Renal cortex interstitium (tissue), 11 donors: ENCODE measurements around the gene FAM118B. TPM values are rescaled to one million over a fixed set of nuclear protein-coding genes. Genes with fewer than 3 reads are reported as not detected.

Source experiments
- DNase-seq, 11 donors: peaks; one replicate each; pipeline ENCODE4 v3.0.0-alpha.2; 2013; ENCODE audit warnings: low read depth in 9 of 11, low spot score in 4 of 11; ENCODE audit errors: extremely low read depth in 1 of 11
- polyA plus RNA-seq, 3 donors: library from polyadenylated mRNA; unstranded; fragments of 120-200 nt; gene quantifications; one replicate each; pipeline ENCODE4 v1.2.1, GENCODE V29; 2013; ENCODE audit not compliant: insufficient read length in 3 of 3

Gene FAM118B
- polyA plus RNA-seq, 3 donors: 26.1 to 31.6 (median 27.7) TPM

- DNase-seq: no peak
Observed at GRCh38 chr11:126256216-126256615, 44.6 kb downstream of the FAM118B start.

DNA sequence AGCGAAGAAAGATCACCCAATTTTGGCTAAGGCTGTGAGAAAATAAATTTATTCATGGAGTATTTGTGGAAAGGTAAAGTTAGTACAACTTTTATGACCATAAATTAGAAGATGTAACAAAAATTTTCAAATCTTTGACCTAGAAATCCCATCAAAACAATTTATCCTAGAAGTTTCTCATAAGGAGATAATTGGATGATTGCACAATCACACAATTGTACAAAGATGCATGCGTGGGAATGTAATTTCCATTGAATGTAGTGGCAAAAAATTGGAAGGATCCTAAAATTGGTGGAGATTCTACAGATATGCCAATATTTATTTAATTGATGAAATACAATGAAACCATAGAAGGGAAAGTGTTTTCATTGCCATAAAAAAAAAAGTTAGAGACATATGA, 45.6 kb downstream of the FAM118B start:
- DNase-seq: no peak

DNA sequence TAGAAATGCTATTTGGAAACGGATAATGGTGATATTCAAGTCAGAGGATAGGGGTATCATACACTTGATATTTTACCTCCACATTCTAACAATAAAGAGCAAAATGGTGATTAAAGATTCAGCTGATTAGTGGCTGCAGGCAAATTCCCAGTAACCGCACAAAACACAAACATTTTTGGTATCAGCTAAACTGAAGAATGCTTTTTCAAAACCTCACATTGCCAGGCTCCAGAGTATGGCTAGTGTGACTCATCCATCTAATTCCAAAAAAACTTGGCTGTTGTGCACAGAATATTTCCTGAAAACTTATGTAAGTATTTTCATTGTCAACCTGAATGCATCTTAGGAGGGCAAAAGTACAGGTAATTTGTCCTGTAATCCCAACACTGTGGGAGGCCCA, 46.2 kb downstream of the FAM118B start:
- DNase-seq: no peak

GRCh38 chr11:126262216-126262615, 50.6 kb downstream of the FAM118B start:
- DNase-seq: no peak

- no peak for DNase-seq
Observed at GRCh38 chr11:126263489-126263888, 51.9 kb downstream of the FAM118B start.

DNA sequence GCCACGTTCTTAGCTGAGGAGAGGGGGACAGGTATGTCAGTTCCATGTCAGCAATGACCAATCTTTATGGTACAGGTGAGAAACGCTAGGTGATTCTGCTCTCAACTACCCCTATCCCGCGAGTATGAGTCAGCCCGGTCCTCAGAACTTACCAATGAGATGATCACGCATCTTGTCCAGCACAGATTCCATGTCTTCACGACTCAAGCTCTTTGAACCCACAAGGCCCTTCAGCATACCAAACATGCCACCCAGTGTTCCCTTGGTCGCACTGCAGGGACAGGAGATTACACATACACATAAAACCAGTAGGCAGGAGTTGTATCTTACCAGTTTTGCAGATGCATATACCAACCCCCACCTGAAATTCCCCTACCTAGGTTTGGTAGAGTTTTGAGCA, 54.2 kb downstream of the FAM118B start:
- no peak for DNase-seq

DNA sequence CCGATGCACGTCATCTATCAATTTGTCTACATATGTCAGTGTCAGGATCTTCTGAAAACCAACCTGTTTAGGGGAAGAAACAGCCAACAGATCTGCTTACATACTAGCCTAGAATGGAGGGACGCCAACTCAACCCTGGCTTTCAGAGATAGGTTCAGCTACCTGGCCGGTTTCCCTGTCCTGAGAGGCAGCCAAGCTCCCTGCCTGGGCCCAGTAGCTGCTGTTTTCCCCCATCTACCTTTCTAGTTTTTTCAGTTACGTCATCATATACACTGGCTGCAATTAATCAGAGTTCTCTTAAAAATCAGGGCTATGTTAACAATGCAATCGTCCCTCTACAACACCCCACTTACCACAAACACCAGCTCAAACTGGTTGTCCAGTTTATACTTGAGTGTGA, 56.1 kb downstream of the FAM118B start:
- no peak for DNase-seq

- peak in 1 of 11 donors; percentile 10 for DNase-seq
Observed at GRCh38 chr11:126268361-126268707, 56.8 kb downstream of the FAM118B start.

DNA sequence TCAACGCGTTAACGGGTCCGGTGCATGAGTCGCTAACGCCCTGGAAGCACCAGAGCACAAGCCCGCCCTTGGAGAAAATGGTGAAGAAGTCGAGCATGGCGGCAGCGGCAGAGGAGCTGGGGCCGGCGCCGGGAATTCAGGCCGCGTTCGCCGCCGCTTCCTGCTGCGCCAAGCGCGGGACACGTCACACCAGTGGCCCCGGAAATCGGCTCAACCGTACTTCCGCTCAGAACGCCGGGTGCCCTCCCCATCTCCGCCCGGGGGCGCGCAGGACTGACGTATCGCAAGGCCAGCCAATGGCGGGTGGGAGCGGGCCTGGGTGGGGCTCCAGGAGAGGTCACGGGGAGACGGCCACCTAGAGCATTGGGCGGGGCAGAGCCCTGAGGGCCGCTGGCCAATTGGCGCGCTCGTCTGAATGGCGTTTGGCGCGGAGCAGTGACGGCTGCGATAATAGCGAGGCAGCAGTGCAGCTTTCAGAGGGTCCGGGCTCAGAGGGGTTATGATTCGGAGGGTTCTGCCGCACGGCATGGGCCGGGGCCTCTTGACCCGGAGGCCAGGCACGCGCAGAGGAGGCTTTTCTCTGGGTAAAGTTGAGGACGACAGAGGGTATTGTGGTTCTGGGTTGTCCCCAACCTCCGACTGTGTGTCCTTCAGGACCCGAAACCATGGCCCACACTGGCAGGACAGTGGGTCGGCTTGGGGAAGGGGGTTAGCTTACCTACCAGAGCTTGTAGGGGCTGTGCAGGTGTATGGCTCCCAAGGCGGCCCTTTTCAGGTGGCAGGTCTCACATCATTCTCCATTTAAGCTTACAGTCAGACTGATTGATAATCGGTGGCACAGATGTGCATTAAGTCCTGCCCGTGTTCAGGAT, 57.4 kb downstream of the FAM118B start, which contains the start of the genes FOXRED1 and SRPRA:
Gene FOXRED1 (plus strand): TSS at position 447 of the 872 bp plus-strand sequence. CDS start 53 bp downstream, at position 500.
Gene SRPRA (minus strand): TSS at position 188 of the 872 bp plus-strand sequence. CDS start 91 bp downstream, at position 97.
- DNase-seq: peak; percentile 90 to 99 (median 97)

DNA sequence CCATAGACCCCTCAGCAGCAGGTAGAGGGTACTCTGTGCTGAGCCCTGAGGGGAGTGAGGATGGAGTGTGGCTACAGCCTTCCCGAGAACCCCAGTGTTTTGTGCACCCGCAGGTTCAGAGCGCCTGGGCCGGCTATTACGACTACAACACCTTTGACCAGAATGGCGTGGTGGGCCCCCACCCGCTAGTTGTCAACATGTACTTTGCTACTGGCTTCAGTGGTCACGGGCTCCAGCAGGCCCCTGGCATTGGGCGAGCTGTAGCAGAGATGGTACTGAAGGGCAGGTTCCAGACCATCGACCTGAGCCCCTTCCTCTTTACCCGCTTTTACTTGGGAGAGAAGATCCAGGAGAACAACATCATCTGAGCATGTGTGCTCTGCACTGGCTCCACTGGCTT, 65.7 kb downstream of the FAM118B start:
- DNase-seq: no peak

DNA sequence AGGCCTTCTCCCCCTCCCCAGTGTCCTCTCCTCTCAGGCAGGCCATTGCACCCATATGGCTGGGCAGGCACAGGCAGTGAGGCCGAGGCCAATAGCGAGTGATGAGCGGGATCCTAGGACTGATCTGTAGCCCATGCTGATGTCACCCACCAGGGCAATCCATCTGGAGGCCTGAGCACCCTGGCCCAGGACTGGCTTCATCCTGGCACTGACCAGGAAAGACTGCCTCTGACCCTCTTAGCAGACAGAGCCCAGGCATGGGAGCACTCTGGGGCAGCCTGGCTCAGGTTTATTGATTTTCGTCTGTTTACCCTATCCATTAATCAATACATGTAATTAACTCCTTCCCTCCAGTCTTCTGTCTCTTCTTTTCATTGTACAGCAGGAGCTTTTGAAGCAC, 66.2 kb downstream of the FAM118B start:
- no peak for DNase-seq

DNA sequence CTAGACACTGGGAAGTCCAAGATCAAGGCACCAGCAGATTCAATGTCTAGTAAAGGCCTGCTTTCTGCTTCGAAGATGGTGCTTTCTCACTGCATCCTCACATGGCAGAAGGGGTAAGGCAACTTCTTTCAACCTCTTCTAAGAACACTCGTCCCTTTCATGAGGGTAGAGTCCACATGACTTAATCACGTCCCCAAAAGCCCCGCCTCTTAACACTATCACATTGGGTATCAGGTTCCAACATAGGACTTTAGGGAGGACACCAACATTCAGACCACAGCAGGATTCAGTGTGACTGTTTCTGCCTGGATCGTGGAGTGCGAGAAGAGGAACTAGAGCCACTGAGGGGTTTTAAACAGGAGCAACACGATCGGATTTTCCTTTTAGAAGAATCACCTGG, 67.6 kb downstream of the FAM118B start:
- no peak for DNase-seq

GRCh38 chr11:126280595-126280994, 69.0 kb downstream of the FAM118B start:
- no peak for DNase-seq

DNA sequence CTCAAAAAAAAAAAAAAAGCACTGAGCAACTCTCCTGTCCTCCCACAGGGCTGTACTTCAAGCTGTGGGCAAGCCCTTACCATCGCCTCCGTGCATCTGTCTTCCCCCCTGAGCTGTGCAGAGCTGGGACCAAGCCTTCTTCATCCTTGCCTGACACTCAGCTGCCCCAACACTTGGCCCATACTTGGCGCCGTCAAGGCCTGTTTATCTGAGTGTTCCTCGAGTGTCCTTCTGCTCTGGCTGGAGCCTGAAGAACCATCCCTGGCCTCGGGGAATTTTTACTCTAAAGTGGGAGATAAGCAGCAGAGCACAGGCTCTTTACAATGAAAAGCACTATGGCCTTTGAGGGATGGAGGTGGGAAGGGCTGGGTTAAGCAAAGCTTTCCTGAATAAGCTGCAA, 69.7 kb downstream of the FAM118B start:
- no peak for DNase-seq

GRCh38 chr11:126281666-126282175, 70.1 kb downstream of the FAM118B start:
- DNase-seq: no peak

GRCh38 chr11:126282361-126282735, 70.8 kb downstream of the FAM118B start:
- DNase-seq: peak in 1 of 11 donors; percentile 36

DNA sequence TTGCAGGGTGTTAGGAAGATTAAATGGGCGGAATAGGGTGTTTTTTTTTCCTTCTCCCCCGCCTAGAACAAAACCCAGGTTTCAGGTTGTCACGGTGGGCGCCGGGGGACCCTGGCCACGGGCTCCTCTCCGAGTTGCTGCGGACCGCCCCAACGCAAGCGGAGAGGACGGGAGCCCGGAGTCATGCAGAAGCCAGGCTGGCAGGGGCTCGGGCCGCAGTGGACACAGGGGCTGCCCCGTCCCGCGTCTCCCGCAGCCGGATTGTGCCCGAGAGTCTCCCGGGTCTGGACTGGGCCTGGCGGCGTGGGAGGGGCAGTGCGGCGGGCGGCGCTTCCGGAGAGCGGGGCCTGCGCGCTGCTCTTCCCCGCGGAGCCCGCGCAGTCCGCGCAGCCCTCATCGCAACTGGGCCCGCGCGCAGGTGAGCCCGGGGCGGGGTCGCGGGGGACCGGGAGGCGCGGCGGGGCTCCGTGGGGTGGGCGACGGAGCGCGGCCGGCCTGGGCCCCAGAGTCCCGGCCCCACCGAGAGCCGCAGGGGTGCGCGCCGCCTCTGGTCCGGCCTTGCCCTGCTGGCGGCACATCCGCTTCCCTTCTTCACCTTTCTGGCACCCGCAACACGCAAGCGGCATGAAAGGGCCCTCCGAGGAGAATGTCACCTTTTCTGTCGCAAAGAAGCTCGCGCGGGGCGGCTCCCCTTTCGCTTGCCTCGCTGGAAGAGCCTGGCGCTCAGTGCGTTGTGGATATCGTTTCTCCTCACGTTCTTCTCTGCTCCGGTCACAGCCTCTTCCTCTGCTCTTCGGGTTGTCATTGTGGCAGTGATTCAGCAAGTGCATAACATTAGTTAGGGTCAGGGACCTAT, 71.4 kb downstream of the FAM118B start, which contains the start of gene TIRAP:
Gene TIRAP (plus strand): TSS at position 358 of the 856 bp plus-strand sequence. CDS start 7,802 bp downstream, outside the sequence.
- peak in 3 of 11 donors; percentile 39 to 61 (median 40) for DNase-seq

DNA sequence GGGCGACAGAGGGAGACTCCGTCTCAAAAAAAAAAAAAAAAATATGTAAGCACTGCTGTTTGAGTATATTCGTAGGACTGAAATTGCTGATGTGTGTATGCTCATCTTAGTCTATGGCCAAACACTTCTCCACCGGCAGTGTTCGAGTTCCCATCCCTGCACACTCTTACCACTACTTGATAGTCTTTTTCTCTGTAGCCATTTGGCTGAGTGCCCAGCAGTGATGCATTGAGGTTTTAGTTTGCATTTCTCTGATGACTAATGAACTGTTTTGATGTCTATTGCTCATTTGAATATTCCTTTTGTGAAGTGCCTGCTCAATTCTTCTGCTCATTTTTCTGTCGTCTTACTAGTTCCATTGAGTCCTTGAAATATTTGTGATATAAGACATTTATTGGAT, 73.2 kb downstream of the FAM118B start:
- no peak for DNase-seq

- DNase-seq: no peak
Observed at GRCh38 chr11:126288237-126288636, 76.7 kb downstream of the FAM118B start.

GRCh38 chr11:126290887-126291286, 79.3 kb downstream of the FAM118B start:
- DNase-seq: no peak
